ENCODE results near the gene CDH23.

DNA sequence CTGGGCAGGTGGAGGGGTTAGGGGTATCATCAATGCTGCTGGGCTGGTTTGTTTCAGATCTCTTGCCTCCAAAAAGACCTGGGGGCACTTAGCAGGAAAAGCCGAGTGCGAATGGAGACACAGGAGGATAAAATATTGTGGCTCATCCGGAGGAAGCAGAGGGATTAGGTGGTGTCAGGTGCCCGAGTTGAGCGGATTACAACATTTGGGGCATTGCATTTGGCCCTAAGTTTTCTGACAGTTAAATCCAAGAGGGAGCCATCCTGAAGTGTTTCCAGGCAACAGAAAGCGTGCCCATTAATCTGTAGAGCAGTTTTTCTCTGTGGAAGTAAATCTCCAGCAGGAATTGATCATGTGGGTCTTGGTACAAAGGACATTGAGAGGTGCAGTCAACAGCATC, 85.9 kb downstream of the CDH23 start:
- TF ChIP-seq, protein P1, sequence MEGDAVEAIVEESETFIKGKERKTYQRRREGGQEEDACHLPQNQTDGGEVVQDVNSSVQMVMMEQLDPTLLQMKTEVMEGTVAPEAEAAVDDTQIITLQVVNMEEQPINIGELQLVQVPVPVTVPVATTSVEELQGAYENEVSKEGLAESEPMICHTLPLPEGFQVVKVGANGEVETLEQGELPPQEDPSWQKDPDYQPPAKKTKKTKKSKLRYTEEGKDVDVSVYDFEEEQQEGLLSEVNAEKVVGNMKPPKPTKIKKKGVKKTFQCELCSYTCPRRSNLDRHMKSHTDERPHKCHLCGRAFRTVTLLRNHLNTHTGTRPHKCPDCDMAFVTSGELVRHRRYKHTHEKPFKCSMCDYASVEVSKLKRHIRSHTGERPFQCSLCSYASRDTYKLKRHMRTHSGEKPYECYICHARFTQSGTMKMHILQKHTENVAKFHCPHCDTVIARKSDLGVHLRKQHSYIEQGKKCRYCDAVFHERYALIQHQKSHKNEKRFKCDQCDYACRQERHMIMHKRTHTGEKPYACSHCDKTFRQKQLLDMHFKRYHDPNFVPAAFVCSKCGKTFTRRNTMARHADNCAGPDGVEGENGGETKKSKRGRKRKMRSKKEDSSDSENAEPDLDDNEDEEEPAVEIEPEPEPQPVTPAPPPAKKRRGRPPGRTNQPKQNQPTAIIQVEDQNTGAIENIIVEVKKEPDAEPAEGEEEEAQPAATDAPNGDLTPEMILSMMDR (conservative IDR thresholded peaks at IDR 0.05 in 1 of 2, IDR thresholded peaks at IDR 0.05 in 1 of 2; ENCODE audit: low read depth in 1 of 2, low read length in 2 of 2), result no peak
- no peak for TF ChIP-seq EZH2 (IDR thresholded peaks at IDR 0.05; ENCODE audit: low read length, missing control alignments)

All from fibroblast of lung (primary cell).